ENCODE data around the gene HMOX1. TPM values are rescaled to one million over a fixed set of nuclear protein-coding genes. Genes with fewer than 3 reads are reported as not detected.

Gene HMOX1
- total and polyA plus RNA-seq, 2 of the 13 experiments (the other 11 are each of a cell fraction or from before 2014, with no cell fraction given), result 53.6 to 67.4 TPM

DNA sequence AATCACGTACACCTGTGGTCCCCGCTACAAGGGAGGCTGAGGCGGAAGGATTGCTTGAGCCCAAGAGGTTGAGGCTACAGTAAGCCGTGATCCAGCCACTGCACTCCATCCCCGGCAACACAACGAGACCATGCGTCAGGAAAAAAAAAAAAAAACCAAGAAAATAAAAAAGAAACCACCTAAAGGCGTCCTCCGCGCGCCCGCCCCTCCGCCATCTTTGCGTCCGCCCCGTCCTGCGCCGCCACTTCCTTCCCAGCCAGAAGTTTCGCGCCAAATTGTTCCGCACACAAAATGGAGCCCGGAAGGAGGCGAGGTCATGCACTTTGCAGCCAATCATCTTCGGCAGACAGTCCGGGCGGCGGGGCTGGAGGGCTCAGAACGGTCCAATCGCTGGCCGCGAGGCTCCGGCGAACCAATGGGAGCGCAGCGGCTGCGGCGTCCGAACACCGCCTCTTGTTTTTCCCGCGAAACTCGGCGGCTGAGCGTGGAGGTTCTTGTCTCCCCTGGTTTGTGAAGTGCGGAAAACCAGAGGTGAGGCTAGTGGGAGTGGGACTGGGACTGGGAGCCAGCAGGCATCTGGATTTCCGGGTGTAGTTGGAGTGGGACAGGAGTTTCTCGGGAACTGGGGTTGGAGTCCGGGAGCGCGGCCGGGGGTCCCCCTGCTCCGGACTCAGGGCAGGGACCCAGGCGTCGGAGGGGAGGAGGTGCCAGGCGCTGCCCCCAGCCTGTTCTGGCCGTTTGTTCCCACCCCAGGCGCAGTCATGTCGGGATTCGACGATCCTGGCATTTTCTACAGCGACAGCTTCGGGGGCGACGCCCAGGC lies 19.0 kb downstream of the HMOX1 start, which contains the start of gene MCM5 (continued):
- TF ChIP-seq, protein P1, sequence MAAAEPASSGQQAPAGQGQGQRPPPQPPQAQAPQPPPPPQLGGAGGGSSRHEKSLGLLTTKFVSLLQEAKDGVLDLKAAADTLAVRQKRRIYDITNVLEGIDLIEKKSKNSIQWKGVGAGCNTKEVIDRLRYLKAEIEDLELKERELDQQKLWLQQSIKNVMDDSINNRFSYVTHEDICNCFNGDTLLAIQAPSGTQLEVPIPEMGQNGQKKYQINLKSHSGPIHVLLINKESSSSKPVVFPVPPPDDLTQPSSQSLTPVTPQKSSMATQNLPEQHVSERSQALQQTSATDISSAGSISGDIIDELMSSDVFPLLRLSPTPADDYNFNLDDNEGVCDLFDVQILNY (CRISPR knock-in tag; conservative IDR thresholded peaks at IDR 0.05), result peak; percentile 94
- TF ChIP-seq CBX5 (CRISPR knock-in tag; IDR thresholded peaks at IDR 0.05; ENCODE audit: borderline replicate concordance) (no peak; the same call in 1 of the 2 replicates), SPEN (CRISPR knock-in tag; IDR thresholded peaks at IDR 0.05; ENCODE audit: low read depth) (peak; percentile 66; the same call in 1 of the 2 replicates), PAX8 (CRISPR knock-in tag; IDR thresholded peaks at IDR 0.05; ENCODE audit: borderline replicate concordance) (no peak), ERF (CRISPR knock-in tag; IDR thresholded peaks at IDR 0.05) (peak; percentile 52; the same call in 1 of the 2 replicates), THAP8 (CRISPR knock-in tag; IDR thresholded peaks at IDR 0.05; ENCODE audit: borderline replicate concordance) (no peak), NCOA2 (CRISPR knock-in tag; IDR thresholded peaks at IDR 0.05) (0 out of 2 replicates have a peak, but pooled peaks have one; percentile 7), SIX4 (CRISPR knock-in tag; IDR thresholded peaks at IDR 0.05) (0 out of 2 replicates have a peak, but pooled peaks have one; percentile 11), XRCC5 (optimal IDR thresholded peaks at IDR 0.05; ENCODE audit: low read length) (peak; percentile 33), MIER2 (CRISPR knock-in tag; IDR thresholded peaks at IDR 0.05) (no peak), MBD4 (IDR thresholded peaks at IDR 0.05; ENCODE audit: borderline replicate concordance, low read length) (no peak), BCL6 (CRISPR knock-in tag; IDR thresholded peaks at IDR 0.05) (no peak), ZC3H4 (CRISPR knock-in tag; IDR thresholded peaks at IDR 0.05; ENCODE audit: borderline replicate concordance) (no peak), ZNF382 (CRISPR knock-in tag; IDR thresholded peaks at IDR 0.05; ENCODE audit: borderline replicate concordance) (no peak), RBM39 (IDR thresholded peaks at IDR 0.05; ENCODE audit: low read depth, low read length, poor library complexity, severe bottlenecking) (peak; percentile 28), RNF219 (CRISPR knock-in tag; IDR thresholded peaks at IDR 0.05) (no peak), ZNF556 (CRISPR knock-in tag; IDR thresholded peaks at IDR 0.05; ENCODE audit: borderline replicate concordance) (no peak), HCFC1 (IDR thresholded peaks at IDR 0.05; ENCODE audit: low read depth, low read length) (no peak; the same call in 1 of the 2 replicates), HOMEZ (CRISPR knock-in tag; IDR thresholded peaks at IDR 0.05; ENCODE audit: low read depth) (0 out of 2 replicates have a peak, but pooled peaks have one; percentile 16), TP53 (CRISPR knock-in tag; conservative IDR thresholded peaks at IDR 0.05) (no peak), ZNF580 (CRISPR knock-in tag; IDR thresholded peaks at IDR 0.05; ENCODE audit: borderline replicate concordance, low read depth) (peak; percentile 63; the same call in 1 of the 2 replicates), ATF7-NPFF (CRISPR knock-in tag; IDR thresholded peaks at IDR 0.05; ENCODE audit: low read depth) (peak; percentile 92)
- TF ChIP-seq, protein P2, sequence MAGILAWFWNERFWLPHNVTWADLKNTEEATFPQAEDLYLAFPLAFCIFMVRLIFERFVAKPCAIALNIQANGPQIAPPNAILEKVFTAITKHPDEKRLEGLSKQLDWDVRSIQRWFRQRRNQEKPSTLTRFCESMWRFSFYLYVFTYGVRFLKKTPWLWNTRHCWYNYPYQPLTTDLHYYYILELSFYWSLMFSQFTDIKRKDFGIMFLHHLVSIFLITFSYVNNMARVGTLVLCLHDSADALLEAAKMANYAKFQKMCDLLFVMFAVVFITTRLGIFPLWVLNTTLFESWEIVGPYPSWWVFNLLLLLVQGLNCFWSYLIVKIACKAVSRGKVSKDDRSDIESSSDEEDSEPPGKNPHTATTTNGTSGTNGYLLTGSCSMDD (CRISPR knock-in tag; IDR thresholded peaks at IDR 0.05), result no peak
